Activated B cell treated with CpG ODN at 0.5 μM for 24 hours (primary cell): ENCODE data around the gene MAPK1IP1L. TPM values are rescaled to one million over a fixed set of nuclear protein-coding genes. Genes with fewer than 3 reads are reported as not detected.

Source experiments
- ATAC-seq: fragments of 200-7000 bp; cut with Tn5 transposase; one replicate; pipeline ENCODE4 v1.10.0; 2021; ENCODE audit warnings: low read depth, mild to moderate bottlenecking, moderate library complexity
- CTCF ChIA-PET: fragments of 350-600 bp; sonication (Branson Sonifier 250); formaldehyde crosslinking; loops from one replicate; lab custom pipeline; 2021; ENCODE audit warnings: antibody characterized with exemption; lab: Charles Lee
- POLR2A ChIA-PET: fragments of 350-600 bp; sonication (Branson Sonifier 250); formaldehyde crosslinking; loops from one replicate; lab custom pipeline; 2021; ENCODE audit warnings: antibody characterized with exemption; lab: Charles Lee
- DNase-seq: peaks from one replicate; pipeline ENCODE4 v3.0.0; 2022
- H3K27ac Mint-ChIP-seq: one replicate; pipeline ENCODE4 v1.8.0; 2020; ENCODE audit warnings: mixed read lengths
- H3K27me3 Mint-ChIP-seq: one replicate; pipeline ENCODE4 v1.8.0; 2021; ENCODE audit warnings: mixed read lengths
- H3K36me3 Mint-ChIP-seq: one replicate; pipeline ENCODE4 v1.8.0; 2021; ENCODE audit warnings: low read depth, mixed read lengths
- H3K4me1 Mint-ChIP-seq: one replicate; pipeline ENCODE4 v1.8.0; 2021; ENCODE audit warnings: mixed read lengths
- H3K4me3 Mint-ChIP-seq: one replicate; pipeline ENCODE4 v1.8.0; 2020; ENCODE audit warnings: mild to moderate bottlenecking, mixed read lengths
- H3K9me3 Mint-ChIP-seq: one replicate; pipeline ENCODE4 v1.8.0; 2020; ENCODE audit warnings: mixed read lengths
- CTCF ChIP-seq: fragments of 200-600 bp; IDR thresholded peaks from one replicate; pipeline ENCODE4 v1.8.0; 2022; ENCODE audit warnings: antibody characterized with exemption, mild to moderate bottlenecking
- intact Hi-C: fragments of 100-400 bp; cut with micrococcal nuclease; formaldehyde crosslinking; loops from one replicate; pipeline ENCODE4 v1.15.1; 2024
- total RNA-seq: library from RNA; stranded (reverse); gene quantifications from 2 replicates; pipeline ENCODE4 v1.2.3, GENCODE V29; 2022

The MAPK1IP1L gene
- total RNA-seq, 1 donor from 2014 or later: 130 TPM

GRCh38 chr14:55102141-55102621 is 50.7 kb downstream of the MAPK1IP1L start:
- H3K4me3 Mint-ChIP-seq: peak overlapping the region; percentile 61
- ChIA-PET POLR2A (interaction anchor here (0.9 to 5.2 kb wide), 7 partner anchors 17 to 58 kb away, joined by 3 to 78 read pairs (median 7); partner anchors contain the start of genes LGALS3 and MAPK1IP1L), CTCF (interaction anchor here (0.8 to 1.1 kb wide), 4 partner anchors 12 to 51 kb away, joined by 3 to 5 read pairs (median 3); partner anchors contain the start of gene MAPK1IP1L)
- intact Hi-C loops: loop anchor here (1.0 kb wide), 4 partner anchors 13 to 51 kb away; partner anchors contain the start of genes LGALS3 and MAPK1IP1L
- DNase-seq: peak; percentile 37
- peak; percentile 77 for ATAC-seq
- no peak for TF ChIP-seq CTCF
- H3K27me3 Mint-ChIP-seq: no peaks in the 10 kb centered on the region
- peak overlapping the region; percentile 87 for H3K27ac Mint-ChIP-seq
- no peaks in the 10 kb centered on the region for H3K36me3 Mint-ChIP-seq
- H3K9me3 Mint-ChIP-seq: peaks cover 4% of the 10 kb centered on the region
- peaks cover 55% of the 10 kb centered on the region for H3K4me1 Mint-ChIP-seq

GRCh38 chr14:55103005-55103640 is 51.7 kb downstream of the MAPK1IP1L start:
- ChIA-PET CTCF (interaction anchor here (0.7 to 1.1 kb wide), 5 partner anchors 13 to 52 kb away, joined by 3 to 5 read pairs (median 3); partner anchors contain the start of gene MAPK1IP1L), POLR2A (interaction anchor here (1.1 to 5.2 kb wide), 6 partner anchors 16 to 57 kb away, joined by 3 to 78 read pairs (median 11); partner anchors contain the start of genes LGALS3 and MAPK1IP1L)
- Mint-ChIP-seq H3K27ac (peak overlapping the region; percentile 87), H3K4me3 (peak overlapping the region; percentile 58), H3K36me3 (no peaks in the 10 kb centered on the region), H3K4me1 (peaks cover 52% of the 10 kb centered on the region), H3K27me3 (no peaks in the 10 kb centered on the region), H3K9me3 (peaks cover 4% of the 10 kb centered on the region)
- ATAC-seq (peak; percentile 5), DNase-seq (peak; percentile 23)
- TF ChIP-seq CTCF: no peak
- intact Hi-C loops: no loop called here

- ChIA-PET CTCF (interaction anchor here (0.7 kb wide), 1 partner anchor 14 kb away, joined by 3 read pairs; no protein-coding TSS in a partner anchor), POLR2A (interaction anchor here (1.7 to 5.2 kb wide), 2 partner anchors 24 to 56 kb away, joined by 4 to 78 read pairs; partner anchors contain the start of gene LGALS3)
- TF ChIP-seq CTCF: no peak
- peaks cover 46% of the 10 kb centered on the region for H3K4me1 Mint-ChIP-seq
- peaks cover 4% of the 10 kb centered on the region for H3K9me3 Mint-ChIP-seq
- DNase-seq: no peak
- no peak for ATAC-seq
- intact Hi-C loops: no loop called here
- H3K4me3 Mint-ChIP-seq: no peak overlapping the region
- peak overlapping the region; percentile 37 for H3K27ac Mint-ChIP-seq
- H3K36me3 Mint-ChIP-seq: no peaks in the 10 kb centered on the region
- no peaks in the 10 kb centered on the region for H3K27me3 Mint-ChIP-seq
These were observed 52.8 kb downstream of the MAPK1IP1L start for GRCh38 chr14:55103971-55104954.

GRCh38 chr14:55105991-55106390 is 54.5 kb downstream of the MAPK1IP1L start:
- intact Hi-C loops: no loop called here
- H3K4me3 Mint-ChIP-seq: no peak overlapping the region
- ATAC-seq (no peak), DNase-seq (no peak)
- TF ChIP-seq CTCF: no peak
- peaks cover 38% of the 10 kb centered on the region for H3K4me1 Mint-ChIP-seq
- CTCF ChIA-PET: no interaction called here
- no peak overlapping the region for H3K27ac Mint-ChIP-seq
- no peaks in the 10 kb centered on the region for H3K36me3 Mint-ChIP-seq
- no peaks in the 10 kb centered on the region for H3K27me3 Mint-ChIP-seq
- POLR2A ChIA-PET: no interaction called here
- peaks cover 4% of the 10 kb centered on the region for H3K9me3 Mint-ChIP-seq
